ENCODE results near the gene DDC. TPM values are rescaled to one million over a fixed set of nuclear protein-coding genes. Genes with fewer than 3 reads are reported as not detected.

Gene DDC
- total RNA-seq, 1 donor from 2014 or later = not detected

GRCh38 chr7:50450590-50451032 is 114.6 kb downstream of the DDC start:
- CTCF ChIA-PET = interaction anchor here (0.7 to 1.6 kb wide), 3 partner anchors 18 to 307 kb away, joined by 3 to 5 read pairs (median 3); no protein-coding TSS in a partner anchor
- intact Hi-C loops (cut with micrococcal nuclease) = loop anchor here (1.0 kb wide), 2 partner anchors 302 to 308 kb away; no protein-coding TSS in a partner anchor
- Mint-ChIP-seq H3K4me3 (peak overlapping the region; percentile 91), H3K27me3 (no peaks in the 10 kb centered on the region), H3K9me3 (no peaks in the 10 kb centered on the region), H3K36me3 (ENCODE audit: low read depth) (peaks cover 19% of the 10 kb centered on the region), H3K27ac (peak overlapping the region; percentile 89), H3K4me1 (peaks cover 24% of the 10 kb centered on the region)
- ATAC-seq (ENCODE audit: low read depth) (peak; percentile 30), DNase-seq (peak; percentile 42)
- TF ChIP-seq CTCF (IDR thresholded peaks at IDR 0.05) = no peak
- POLR2A ChIA-PET = interaction anchor here (0.8 to 1.0 kb wide), 2 partner anchors 40 to 382 kb away, joined by 3 to 4 read pairs; no protein-coding TSS in a partner anchor

- DNase-seq (peak; percentile 82), ATAC-seq (ENCODE audit: low read depth) (peak; percentile 97)
- Mint-ChIP-seq H3K9me3 (no peaks in the 10 kb centered on the region), H3K36me3 (ENCODE audit: low read depth) (peaks cover 25% of the 10 kb centered on the region), H3K4me1 (peaks cover 24% of the 10 kb centered on the region), H3K27me3 (no peaks in the 10 kb centered on the region), H3K4me3 (peak within 1 kb of the TSS; percentile 91), H3K27ac (peak within 1 kb of the TSS; percentile 89)
- ChIA-PET CTCF (interaction anchor here (0.7 to 1.6 kb wide), 3 partner anchors 18 to 307 kb away, joined by 3 to 5 read pairs (median 3); no protein-coding TSS in a partner anchor), POLR2A (interaction anchor here (0.8 to 1.0 kb wide), 2 partner anchors 39 to 382 kb away, joined by 3 to 4 read pairs; no protein-coding TSS in a partner anchor)
- intact Hi-C loops (cut with micrococcal nuclease) = loop anchor here (1.0 kb wide), 2 partner anchors 302 to 308 kb away; no protein-coding TSS in a partner anchor
- no peak for TF ChIP-seq CTCF (IDR thresholded peaks at IDR 0.05)
These were observed 115.2 kb downstream of the DDC start, which contains the start of gene FIGNL1 for GRCh38 chr7:50449881-50450589. Gene FIGNL1, minus strand, starts transcription at chr7:50450350. Its CDS starts 3,063 bp downstream, at chr7:50447287.

GRCh38 chr7:50449501-50449880 is 115.7 kb downstream of the DDC start:
- Mint-ChIP-seq H3K36me3 (ENCODE audit: low read depth) (peaks cover 31% of the 10 kb centered on the region), H3K27me3 (no peaks in the 10 kb centered on the region), H3K4me1 (peaks cover 24% of the 10 kb centered on the region), H3K4me3 (peak overlapping the region; percentile 91), H3K27ac (peak overlapping the region; percentile 89), H3K9me3 (no peaks in the 10 kb centered on the region)
- DNase-seq (no peak), ATAC-seq (ENCODE audit: low read depth) (no peak)
- ChIA-PET POLR2A (no interaction called here), CTCF (interaction anchor here (1.0 to 1.6 kb wide), 2 partner anchors 81 to 306 kb away, joined by 3 to 5 read pairs; no protein-coding TSS in a partner anchor)
- TF ChIP-seq CTCF (IDR thresholded peaks at IDR 0.05) = no peak
- intact Hi-C loops (cut with micrococcal nuclease) = no loop called here

- no peak for DNase-seq
- Mint-ChIP-seq H3K27me3 (no peaks in the 10 kb centered on the region), H3K36me3 (ENCODE audit: low read depth) (peaks cover 37% of the 10 kb centered on the region), H3K9me3 (no peaks in the 10 kb centered on the region), H3K4me1 (peaks cover 24% of the 10 kb centered on the region), H3K4me3 (peak overlapping the region; percentile 2), H3K27ac (no peak overlapping the region)
- no peak for TF ChIP-seq CTCF (IDR thresholded peaks at IDR 0.05)
- intact Hi-C loops (cut with micrococcal nuclease) = no loop called here
- no peak for ATAC-seq (ENCODE audit: low read depth)
- ChIA-PET CTCF (no interaction called here), POLR2A (interaction anchor here (1.0 kb wide), 1 partner anchor 21 kb away, joined by 4 read pairs; no protein-coding TSS in a partner anchor)
These were observed 116.4 kb downstream of the DDC start for GRCh38 chr7:50448823-50449222.

GRCh38 chr7:50446542-50446960 is 118.7 kb downstream of the DDC start:
- DNase-seq = no peak
- intact Hi-C loops (cut with micrococcal nuclease) = no loop called here
- POLR2A ChIA-PET = no interaction called here
- no peak for ATAC-seq (ENCODE audit: low read depth)
- Mint-ChIP-seq H3K36me3 (ENCODE audit: low read depth) (peaks cover 50% of the 10 kb centered on the region), H3K27me3 (no peaks in the 10 kb centered on the region), H3K27ac (no peak overlapping the region), H3K4me3 (no peak overlapping the region), H3K9me3 (no peaks in the 10 kb centered on the region), H3K4me1 (peaks cover 24% of the 10 kb centered on the region)
- CTCF ChIA-PET = no interaction called here
- TF ChIP-seq CTCF (IDR thresholded peaks at IDR 0.05) = no peak

Data from activated B cell treated with CpG ODN at 0.5 μM for 24 hours (primary cell).